Activated CD4-positive, alpha-beta memory T cell treated with anti-CD3 and anti-CD28 coated beads for 36 hours (primary cell): ENCODE results near the gene SPATS2L. TPM values are rescaled to one million over a fixed set of nuclear protein-coding genes. Genes with fewer than 3 reads are reported as not detected.
A peak's percentile ranks its signal among the peaks of the same experiment; 100 is the strongest.

Experiments used
- CTCF ChIA-PET: fragments of 350-600 bp; sonication (Branson Sonifier 250); formaldehyde crosslinking; loops from one replicate; lab custom pipeline; 2021; ENCODE audit warnings: antibody characterized with exemption, inconsistent platforms; lab: Charles Lee
- POLR2A ChIA-PET: fragments of 350-600 bp; sonication (Branson Sonifier 250); formaldehyde crosslinking; loops from one replicate; lab custom pipeline; 2021; ENCODE audit warnings: antibody characterized with exemption; lab: Charles Lee
- DNase-seq: peaks from one replicate; pipeline ENCODE4 v3.0.0-alpha.2; 2020
- H3K27ac Mint-ChIP-seq: one replicate; pipeline ENCODE4 v1.8.0; 2021; ENCODE audit warnings: mixed read lengths
- H3K27me3 Mint-ChIP-seq: one replicate; pipeline ENCODE4 v1.8.0; 2021; ENCODE audit warnings: mixed read lengths
- H3K36me3 Mint-ChIP-seq: one replicate; pipeline ENCODE4 v1.8.0; 2021; ENCODE audit warnings: mixed read lengths
- H3K4me1 Mint-ChIP-seq: one replicate; pipeline ENCODE4 v1.8.0; 2021; ENCODE audit warnings: low read depth, mixed read lengths
- H3K4me3 Mint-ChIP-seq: one replicate; pipeline ENCODE4 v1.8.0; 2021; ENCODE audit warnings: mild to moderate bottlenecking, mixed read lengths
- H3K9me3 Mint-ChIP-seq: one replicate; pipeline ENCODE4 v1.8.0; 2021; ENCODE audit warnings: mixed read lengths
- intact Hi-C: fragments of 100-400 bp; cut with micrococcal nuclease; formaldehyde crosslinking; loops from one replicate; pipeline ENCODE4 v1.15.1; 2023
- total RNA-seq, 2 experiments: library from RNA; stranded (reverse); gene quantifications; one replicate each; pipeline ENCODE4 v1.2.3, GENCODE V29; 2021

SPATS2L gene
- total RNA-seq, 2 experiments from 2014 or later, result 25.4 to 28.8 TPM

DNA sequence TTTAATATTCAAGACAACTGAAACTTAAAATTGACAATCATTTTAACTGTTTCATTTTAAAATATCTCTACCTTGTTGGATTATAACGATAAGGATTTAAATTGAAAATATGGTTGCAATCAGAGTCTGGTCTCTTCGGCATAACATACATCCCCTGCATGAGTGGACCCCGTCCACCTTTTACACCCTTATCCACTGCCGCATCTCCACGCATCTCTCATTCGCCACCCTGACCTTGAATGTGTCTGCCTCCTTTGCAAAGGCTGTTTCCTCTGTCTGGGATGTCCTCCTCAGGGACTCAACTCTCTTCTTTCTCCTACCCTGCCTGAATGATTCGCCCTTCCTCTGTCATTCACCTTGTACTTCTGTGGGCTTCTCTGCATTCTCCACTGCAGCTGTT, 87.6 kb downstream of the SPATS2L start:
- H3K36me3 Mint-ChIP-seq, result peaks cover 8% of the 10 kb centered on the region
- no peaks in the 10 kb centered on the region for H3K27me3 Mint-ChIP-seq
- H3K4me3 Mint-ChIP-seq, result no peak overlapping the region
- DNase-seq, result no peak
- ChIA-PET POLR2A (no interaction called here), CTCF (no interaction called here)
- intact Hi-C loops, result no loop called here
- no peak overlapping the region for H3K27ac Mint-ChIP-seq
- peaks cover 1% of the 10 kb centered on the region for H3K4me1 Mint-ChIP-seq
- no peaks in the 10 kb centered on the region for H3K9me3 Mint-ChIP-seq

DNA sequence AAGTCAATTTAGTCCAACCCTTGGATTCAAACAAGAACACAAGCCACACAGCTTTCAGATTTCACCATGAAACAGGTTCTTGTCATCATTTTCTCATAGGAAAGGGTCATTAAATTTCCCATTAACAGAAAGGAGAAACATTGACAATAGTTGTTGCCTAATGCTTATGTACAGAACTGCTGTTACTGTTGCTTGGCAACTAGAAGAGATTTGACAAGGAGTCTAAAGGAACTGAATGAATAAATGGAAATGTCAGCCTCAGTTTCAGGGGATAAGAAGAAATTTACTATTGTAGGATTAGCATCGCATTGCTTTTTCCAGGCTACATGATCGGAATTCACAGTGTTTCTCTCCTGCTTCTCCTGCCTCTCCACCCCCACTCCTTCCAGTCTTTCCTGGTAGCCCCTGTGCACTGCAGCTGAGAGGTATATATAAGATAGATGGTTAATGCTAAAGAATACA, 90.3 kb downstream of the SPATS2L start:
- Mint-ChIP-seq H3K27ac (no peak overlapping the region), H3K4me1 (peaks cover 5% of the 10 kb centered on the region), H3K4me3 (no peak overlapping the region), H3K27me3 (no peaks in the 10 kb centered on the region), H3K36me3 (no peaks in the 10 kb centered on the region), H3K9me3 (no peaks in the 10 kb centered on the region)
- DNase-seq, result no peak
- POLR2A ChIA-PET, result no interaction called here
- intact Hi-C loops, result no loop called here
- CTCF ChIA-PET, result interaction anchor here (0.9 kb wide), 1 partner anchor 85 kb away, joined by 3 read pairs; no protein-coding TSS in a partner anchor

DNA sequence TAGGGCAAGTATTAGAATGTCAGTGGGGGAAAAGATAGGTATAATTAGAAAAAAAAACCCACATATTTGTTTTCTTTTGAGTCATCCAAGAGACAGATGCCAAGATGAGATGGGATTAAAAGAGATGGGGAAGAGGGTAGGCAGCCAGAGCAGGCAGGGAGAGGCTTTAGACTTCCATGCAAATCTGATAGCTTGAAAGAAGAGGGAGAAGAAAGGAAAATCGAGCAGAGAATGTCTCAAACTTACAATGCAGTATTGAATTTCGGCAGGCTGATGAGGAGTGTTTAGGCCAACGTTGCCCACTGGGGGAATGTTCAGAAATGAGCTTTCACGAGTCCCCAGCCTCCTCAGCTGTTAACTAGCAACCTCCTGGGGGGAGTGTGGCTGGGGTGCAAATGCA, 91.3 kb downstream of the SPATS2L start:
- H3K4me1 Mint-ChIP-seq, result peaks cover 5% of the 10 kb centered on the region
- H3K27ac Mint-ChIP-seq, result no peak overlapping the region
- no peaks in the 10 kb centered on the region for H3K27me3 Mint-ChIP-seq
- no peaks in the 10 kb centered on the region for H3K9me3 Mint-ChIP-seq
- intact Hi-C loops, result no loop called here
- DNase-seq, result no peak
- H3K36me3 Mint-ChIP-seq, result no peaks in the 10 kb centered on the region
- ChIA-PET POLR2A (no interaction called here), CTCF (no interaction called here)
- H3K4me3 Mint-ChIP-seq, result no peak overlapping the region

DNA sequence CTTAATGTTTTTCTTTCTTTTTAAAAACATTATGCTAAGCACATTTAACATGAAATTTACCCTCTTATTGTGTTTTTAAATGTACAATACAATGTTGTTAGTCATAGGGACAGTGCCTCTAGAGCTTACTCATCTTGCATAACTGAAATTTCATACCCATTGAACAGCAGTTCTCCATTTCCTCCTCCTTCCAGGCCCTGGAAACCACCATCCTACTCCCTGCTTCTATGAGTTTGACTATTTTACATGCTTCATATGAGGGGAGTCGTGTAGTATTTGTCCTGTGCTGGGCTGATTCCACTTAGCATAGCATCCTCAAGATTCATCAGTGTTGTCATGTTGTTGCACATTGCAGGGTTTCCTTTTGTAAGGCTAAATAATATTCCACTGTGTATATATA, 92.6 kb downstream of the SPATS2L start:
- Mint-ChIP-seq H3K27ac (no peak overlapping the region), H3K27me3 (no peaks in the 10 kb centered on the region), H3K4me3 (no peak overlapping the region), H3K4me1 (peaks cover 5% of the 10 kb centered on the region), H3K36me3 (no peaks in the 10 kb centered on the region), H3K9me3 (no peaks in the 10 kb centered on the region)
- ChIA-PET CTCF (no interaction called here), POLR2A (no interaction called here)
- intact Hi-C loops, result no loop called here
- no peak for DNase-seq

DNA sequence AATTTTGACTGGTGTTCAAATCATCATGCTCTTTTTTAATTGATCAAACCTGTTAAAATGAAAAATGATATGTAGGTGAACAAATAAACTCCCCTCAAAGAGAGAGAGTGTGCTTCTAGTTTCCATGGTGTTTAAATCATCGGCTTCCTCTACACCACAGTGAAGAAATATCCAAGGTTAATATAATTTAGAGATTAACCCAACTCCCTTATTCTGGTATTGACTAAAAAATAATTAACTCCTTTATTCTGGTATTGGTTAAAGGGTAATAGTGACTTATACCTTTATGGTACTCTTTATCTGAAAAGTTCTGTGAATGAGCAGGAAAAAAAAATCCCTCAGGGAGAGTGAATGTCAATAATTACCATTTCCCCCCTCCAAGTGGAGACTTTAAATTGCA, 93.1 kb downstream of the SPATS2L start:
- H3K27me3 Mint-ChIP-seq, result no peaks in the 10 kb centered on the region
- ChIA-PET CTCF (no interaction called here), POLR2A (no interaction called here)
- H3K9me3 Mint-ChIP-seq, result no peaks in the 10 kb centered on the region
- intact Hi-C loops, result no loop called here
- no peak overlapping the region for H3K27ac Mint-ChIP-seq
- H3K4me3 Mint-ChIP-seq, result no peak overlapping the region
- H3K4me1 Mint-ChIP-seq, result peaks cover 5% of the 10 kb centered on the region
- H3K36me3 Mint-ChIP-seq, result no peaks in the 10 kb centered on the region
- DNase-seq, result no peak

DNA sequence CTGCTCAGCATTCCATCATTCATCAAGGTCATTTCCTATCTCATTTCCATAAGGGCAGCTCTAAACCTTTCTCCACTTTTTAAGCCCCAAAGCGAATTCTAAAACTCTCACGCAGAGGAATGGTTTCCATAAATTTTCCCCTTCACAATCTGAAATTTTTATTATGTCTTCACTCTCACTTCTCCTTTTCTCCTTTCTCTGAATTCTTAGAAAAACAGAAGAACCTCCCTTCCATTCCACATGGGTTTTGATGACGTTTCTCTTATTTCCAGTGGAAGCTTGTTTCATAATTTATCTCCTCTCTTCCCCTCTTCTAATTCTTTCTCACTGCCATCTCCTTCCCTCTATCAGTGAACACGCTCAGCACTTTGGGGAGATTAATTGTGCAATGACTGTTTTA, 97.3 kb downstream of the SPATS2L start:
- Mint-ChIP-seq H3K4me1 (peaks cover 36% of the 10 kb centered on the region), H3K27me3 (no peaks in the 10 kb centered on the region), H3K9me3 (no peaks in the 10 kb centered on the region), H3K27ac (no peak overlapping the region), H3K4me3 (no peak overlapping the region), H3K36me3 (no peaks in the 10 kb centered on the region)
- no peak for DNase-seq
- intact Hi-C loops, result no loop called here
- POLR2A ChIA-PET, result no interaction called here
- CTCF ChIA-PET, result no interaction called here

DNA sequence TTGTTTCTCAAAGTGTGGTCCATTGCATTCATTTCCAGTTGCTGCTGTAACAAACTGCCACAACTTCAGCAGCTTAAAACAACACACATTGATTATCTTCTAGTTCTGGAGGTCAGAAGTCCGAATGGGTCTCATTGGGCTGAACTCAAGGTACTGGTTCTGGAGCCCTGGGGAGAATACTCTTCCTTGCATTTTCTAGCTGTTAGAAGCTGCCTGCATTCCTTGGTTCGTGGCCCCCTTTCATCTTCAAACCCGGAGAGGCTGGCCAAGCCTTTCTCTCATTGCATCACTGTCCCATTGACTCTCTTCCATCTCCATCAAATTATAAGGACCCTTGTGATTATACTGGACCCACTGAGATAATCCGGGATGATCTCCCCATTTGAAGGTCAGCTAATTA, 98.1 kb downstream of the SPATS2L start:
- Mint-ChIP-seq H3K27ac (no peak overlapping the region), H3K36me3 (no peaks in the 10 kb centered on the region), H3K27me3 (no peaks in the 10 kb centered on the region), H3K4me1 (peaks cover 33% of the 10 kb centered on the region), H3K9me3 (no peaks in the 10 kb centered on the region), H3K4me3 (no peak overlapping the region)
- DNase-seq, result no peak
- ChIA-PET POLR2A (no interaction called here), CTCF (no interaction called here)
- intact Hi-C loops, result loop anchor here (5.0 kb wide), 1 partner anchor 97 kb away; the partner anchor contains the start of gene SPATS2L

DNA sequence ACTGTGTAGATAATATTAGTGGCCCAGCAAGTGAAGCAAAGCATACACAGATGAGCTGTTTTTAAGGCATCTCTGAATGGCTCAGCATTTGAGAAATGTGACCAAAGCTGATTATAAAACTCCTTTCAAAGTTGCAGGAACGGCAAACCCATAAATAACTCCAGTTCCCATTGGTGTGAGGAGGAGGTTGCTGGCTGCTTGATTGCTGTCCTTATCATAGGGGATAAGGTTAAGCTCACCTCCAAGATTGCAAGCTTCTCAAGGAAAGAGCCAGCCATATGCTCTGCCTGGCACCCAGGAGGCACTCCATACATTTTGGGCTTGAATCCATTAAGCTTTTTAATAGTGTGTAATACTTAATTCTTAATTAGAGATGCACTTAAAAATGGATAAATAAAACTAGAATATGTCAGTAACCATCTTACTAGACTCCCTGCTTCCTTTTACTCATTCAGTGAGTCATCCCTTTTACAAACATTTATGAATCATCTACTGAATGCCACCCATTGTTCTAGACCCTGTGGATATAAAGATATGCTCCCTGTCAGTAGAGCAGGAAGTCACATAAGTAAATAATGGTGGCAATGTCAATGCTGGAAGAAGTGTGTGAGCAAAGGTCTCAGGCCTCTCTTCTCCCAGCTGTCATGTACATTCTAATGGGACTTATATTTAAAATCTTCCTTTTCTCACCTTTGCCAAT, 99.3 kb downstream of the SPATS2L start:
- H3K36me3 Mint-ChIP-seq, result no peaks in the 10 kb centered on the region
- H3K27me3 Mint-ChIP-seq, result no peaks in the 10 kb centered on the region
- intact Hi-C loops, result loop anchor here (1.0 to 5.0 kb wide), 3 partner anchors 31 to 98 kb away; partner anchors contain the start of gene SPATS2L
- no peak overlapping the region for H3K4me3 Mint-ChIP-seq
- H3K9me3 Mint-ChIP-seq, result no peaks in the 10 kb centered on the region
- peaks cover 33% of the 10 kb centered on the region for H3K4me1 Mint-ChIP-seq
- POLR2A ChIA-PET, result interaction anchor here (0.6 to 0.8 kb wide), 3 partner anchors 23 to 442 kb away, joined by 3 to 5 read pairs (median 4); no protein-coding TSS in a partner anchor
- peak overlapping the region; percentile 43 for H3K27ac Mint-ChIP-seq
- CTCF ChIA-PET, result interaction anchor here (0.6 to 1.5 kb wide), 2 partner anchors 75 to 104 kb away, joined by 3 read pairs; partner anchors contain the start of gene KCTD18
- no peak for DNase-seq

DNA sequence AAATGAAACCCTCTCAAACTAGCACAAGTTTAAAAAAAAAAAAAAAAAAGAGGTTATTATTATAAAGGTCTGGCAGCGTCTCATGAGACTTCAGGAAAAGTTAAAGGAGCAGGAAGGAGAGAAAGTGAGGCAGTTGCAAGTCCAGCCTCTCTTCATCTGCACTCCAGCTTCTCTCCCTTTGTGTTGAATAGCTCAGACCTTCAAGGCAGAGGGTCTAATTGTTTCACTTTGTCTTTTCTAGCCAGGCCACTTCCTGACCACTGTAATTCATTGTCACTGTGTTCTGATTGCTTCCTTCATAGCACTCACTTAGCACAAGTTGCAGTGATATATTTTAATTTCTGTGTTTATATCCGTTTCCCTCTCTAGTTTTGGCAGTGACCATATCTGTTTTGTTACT, 99.9 kb downstream of the SPATS2L start:
- Mint-ChIP-seq H3K9me3 (no peaks in the 10 kb centered on the region), H3K4me1 (peaks cover 32% of the 10 kb centered on the region), H3K27ac (peak overlapping the region; percentile 15), H3K27me3 (no peaks in the 10 kb centered on the region), H3K4me3 (no peak overlapping the region), H3K36me3 (no peaks in the 10 kb centered on the region)
- no peak for DNase-seq
- intact Hi-C loops, result loop anchor here (1.0 to 5.0 kb wide), 3 partner anchors 32 to 99 kb away; partner anchors contain the start of gene SPATS2L
- POLR2A ChIA-PET, result interaction anchor here (0.8 kb wide), 2 partner anchors 23 to 75 kb away, joined by 3 to 4 read pairs; no protein-coding TSS in a partner anchor
- CTCF ChIA-PET, result interaction anchor here (0.6 to 1.5 kb wide), 2 partner anchors 75 to 103 kb away, joined by 3 read pairs; partner anchors contain the start of gene KCTD18

DNA sequence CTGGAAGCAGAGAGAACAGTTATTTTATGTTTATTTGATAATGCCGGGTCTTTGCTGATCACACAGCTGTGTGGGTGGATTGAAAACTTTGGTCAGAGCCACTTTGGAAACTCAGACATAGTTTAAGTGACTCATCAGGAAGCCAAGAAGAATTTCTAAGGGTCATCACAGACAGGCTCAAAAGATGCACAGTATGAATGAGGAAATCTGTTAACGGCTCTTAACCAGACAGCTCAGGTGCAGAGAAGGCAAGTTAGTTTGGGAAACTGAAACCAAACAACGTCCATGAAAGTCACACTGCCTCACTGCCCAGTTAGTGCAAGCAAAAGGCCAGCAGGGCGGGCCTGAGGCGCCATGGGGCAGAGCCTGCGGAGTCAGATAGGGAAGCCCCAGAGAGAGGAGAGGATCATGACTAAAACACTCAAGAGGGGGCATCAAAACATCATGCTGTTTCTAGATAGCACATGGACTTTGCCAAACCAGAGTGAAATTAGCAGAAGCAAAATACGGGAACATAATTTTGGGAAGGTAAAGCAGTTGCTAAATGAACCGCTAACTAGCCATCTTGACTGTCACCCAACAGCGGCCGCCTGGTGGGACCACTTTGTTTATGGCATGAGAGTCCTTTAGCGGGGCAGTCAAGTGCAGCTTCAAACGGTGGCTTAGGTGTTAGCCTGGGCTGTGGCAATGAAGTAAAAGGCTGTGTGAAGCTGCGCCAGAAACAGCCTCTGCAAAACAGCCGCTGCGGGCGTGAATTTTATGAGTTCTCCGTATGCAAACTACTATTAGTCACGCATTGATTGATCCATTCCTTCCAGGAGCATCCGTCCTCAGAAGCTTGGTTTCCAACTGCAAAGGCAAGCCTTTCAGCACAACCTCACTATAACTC, 102.2 kb downstream of the SPATS2L start:
- peaks cover 32% of the 10 kb centered on the region for H3K4me1 Mint-ChIP-seq
- DNase-seq, result peak; percentile 30
- intact Hi-C loops, result loop anchor here (5.0 kb wide), 1 partner anchor 101 kb away; the partner anchor contains the start of gene SPATS2L
- H3K27ac Mint-ChIP-seq, result peak overlapping the region; percentile 1
- CTCF ChIA-PET, result interaction anchor here (0.6 kb wide), 1 partner anchor 46 kb away, joined by 3 read pairs; no protein-coding TSS in a partner anchor
- POLR2A ChIA-PET, result no interaction called here
- no peak overlapping the region for H3K4me3 Mint-ChIP-seq
- H3K36me3 Mint-ChIP-seq, result no peaks in the 10 kb centered on the region
- no peaks in the 10 kb centered on the region for H3K9me3 Mint-ChIP-seq
- no peaks in the 10 kb centered on the region for H3K27me3 Mint-ChIP-seq

DNA sequence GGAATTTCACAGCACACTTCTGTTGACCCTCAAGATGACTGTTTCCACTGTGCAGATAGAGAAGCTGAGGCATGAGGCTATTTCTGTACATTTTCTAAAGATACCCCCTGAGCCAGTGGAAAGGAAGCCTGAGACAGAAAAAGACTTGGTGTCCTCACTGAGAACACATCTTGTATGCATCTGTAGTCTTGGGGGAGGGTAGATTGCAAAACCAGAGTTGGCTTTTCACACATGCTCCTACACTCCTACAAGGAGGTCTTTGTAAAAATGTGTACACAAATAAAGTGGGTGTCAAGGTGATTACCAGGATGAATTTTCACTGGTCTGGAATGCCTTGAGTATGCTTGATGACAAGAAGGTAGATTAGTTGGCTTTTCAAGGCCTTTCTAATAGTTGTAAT, 105.3 kb downstream of the SPATS2L start:
- no peak for DNase-seq
- CTCF ChIA-PET, result no interaction called here
- Mint-ChIP-seq H3K4me1 (peaks cover 12% of the 10 kb centered on the region), H3K36me3 (no peaks in the 10 kb centered on the region), H3K9me3 (no peaks in the 10 kb centered on the region), H3K27me3 (no peaks in the 10 kb centered on the region), H3K27ac (no peak overlapping the region), H3K4me3 (no peak overlapping the region)
- intact Hi-C loops, result no loop called here
- POLR2A ChIA-PET, result no interaction called here

DNA sequence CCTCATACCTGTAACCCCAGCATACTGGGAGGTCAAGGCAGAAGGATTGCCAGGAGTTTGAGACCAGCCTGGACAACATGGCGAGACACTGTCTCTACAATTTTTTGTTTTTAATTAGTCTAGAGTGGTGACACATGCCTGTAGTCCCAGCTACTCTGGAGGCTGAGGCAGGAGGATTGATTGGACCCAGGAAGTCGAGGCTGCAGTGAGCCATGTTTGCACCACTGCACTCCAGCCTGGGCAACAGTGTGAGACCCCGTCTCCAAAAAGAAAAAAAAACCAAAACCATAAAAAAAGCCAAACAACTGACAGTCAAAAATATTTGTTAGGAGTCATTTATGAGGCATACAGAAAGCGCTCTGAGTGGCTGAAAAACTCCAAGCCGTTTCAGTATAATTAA, 107.9 kb downstream of the SPATS2L start:
- CTCF ChIA-PET, result no interaction called here
- H3K4me1 Mint-ChIP-seq, result no peaks in the 10 kb centered on the region

More for the DNA sequence above, 107.9 kb downstream of the SPATS2L start:
- H3K9me3 Mint-ChIP-seq, result no peaks in the 10 kb centered on the region
- H3K36me3 Mint-ChIP-seq, result peaks cover 1% of the 10 kb centered on the region
- H3K4me3 Mint-ChIP-seq, result no peak overlapping the region
- H3K27me3 Mint-ChIP-seq, result no peaks in the 10 kb centered on the region
- intact Hi-C loops, result no loop called here
- no peak for DNase-seq
- POLR2A ChIA-PET, result no interaction called here
- no peak overlapping the region for H3K27ac Mint-ChIP-seq
